Skeletal muscle satellite cell (primary cell): ENCODE results near the gene NSUN7.

Experiments used
- H3K27me3 ChIP-seq: 2 replicates; pipeline ENCODE4 v1.7.0; 2013; ENCODE audit warnings: low read length; ENCODE audit not compliant: control insufficient read depth, insufficient read depth
- H3K36me3 ChIP-seq: 2 replicates; pipeline ENCODE4 v1.7.0; 2013; ENCODE audit warnings: mild to moderate bottlenecking, control low read depth, low read length; ENCODE audit not compliant: insufficient read depth
- H3K4me1 ChIP-seq: 2 replicates; pipeline ENCODE4 v1.7.0; 2013; ENCODE audit warnings: low read length; ENCODE audit not compliant: control insufficient read depth, insufficient read depth
- H3K4me2 ChIP-seq: 2 replicates; pipeline ENCODE4 v1.7.0; 2013; ENCODE audit warnings: mild to moderate bottlenecking, low read length
- H3K4me3 ChIP-seq: 2 replicates; pipeline ENCODE4 v1.7.0; 2013; ENCODE audit warnings: low read length
- H3K9ac ChIP-seq: 2 replicates; pipeline ENCODE4 v1.7.0; 2013; ENCODE audit warnings: mild to moderate bottlenecking, low read depth, low read length, moderate library complexity
- H3K9me3 ChIP-seq: replicated peaks from 2 replicates; pipeline ENCODE4 v1.7.0; 2013; ENCODE audit warnings: mild to moderate bottlenecking, control low read depth, low read length

The NSUN7 gene

GRCh38 chr4:40825014-40825838 lies 75.5 kb downstream of the NSUN7 start:
- Histone ChIP-seq H3K9ac (no peak overlapping the region), H3K27me3 (no peaks in the 10 kb centered on the region), H3K9me3 (no peaks in the 10 kb centered on the region), H3K4me2 (no peak overlapping the region), H3K4me3 (no peak overlapping the region), H3K4me1 (no peaks in the 10 kb centered on the region), H3K36me3 (peaks cover 89% of the 10 kb centered on the region)

- peaks cover 82% of the 10 kb centered on the region for H3K36me3 ChIP-seq
Observed at GRCh38 chr4:40826821-40827220, 77.1 kb downstream of the NSUN7 start.

GRCh38 chr4:40827758-40828157 lies 78.0 kb downstream of the NSUN7 start:
- H3K4me1 ChIP-seq, result no peaks in the 10 kb centered on the region
- H3K9me3 ChIP-seq, result no peaks in the 10 kb centered on the region
- H3K36me3 ChIP-seq, result peaks cover 78% of the 10 kb centered on the region
- no peak overlapping the region for H3K9ac ChIP-seq
- H3K4me2 ChIP-seq, result no peak overlapping the region
- no peaks in the 10 kb centered on the region for H3K27me3 ChIP-seq
- no peak overlapping the region for H3K4me3 ChIP-seq

More at GRCh38 chr4:40826821-40827220, 77.1 kb downstream of the NSUN7 start:
- Histone ChIP-seq H3K4me1 (no peaks in the 10 kb centered on the region), H3K27me3 (no peaks in the 10 kb centered on the region), H3K9ac (no peak overlapping the region), H3K9me3 (no peaks in the 10 kb centered on the region), H3K4me3 (no peak overlapping the region), H3K4me2 (no peak overlapping the region)

GRCh38 chr4:40828661-40829060 lies 78.9 kb downstream of the NSUN7 start:
- Histone ChIP-seq H3K36me3 (peaks cover 69% of the 10 kb centered on the region), H3K27me3 (no peaks in the 10 kb centered on the region)

GRCh38 chr4:40829586-40829985 lies 79.8 kb downstream of the NSUN7 start:
- no peaks in the 10 kb centered on the region for H3K9me3 ChIP-seq
- H3K27me3 ChIP-seq, result no peaks in the 10 kb centered on the region
- H3K4me2 ChIP-seq, result no peak overlapping the region
- H3K36me3 ChIP-seq, result peaks cover 67% of the 10 kb centered on the region
- no peak overlapping the region for H3K9ac ChIP-seq
- H3K4me3 ChIP-seq, result no peak overlapping the region
- no peaks in the 10 kb centered on the region for H3K4me1 ChIP-seq

More at GRCh38 chr4:40828661-40829060, 78.9 kb downstream of the NSUN7 start:
- Histone ChIP-seq H3K4me1 (no peaks in the 10 kb centered on the region), H3K9ac (no peak overlapping the region), H3K9me3 (no peaks in the 10 kb centered on the region), H3K4me2 (no peak overlapping the region), H3K4me3 (no peak overlapping the region)

GRCh38 chr4:40831146-40831907 lies 81.6 kb downstream of the NSUN7 start:
- H3K36me3 ChIP-seq, result peaks cover 65% of the 10 kb centered on the region
- no peak overlapping the region for H3K4me3 ChIP-seq
- no peak overlapping the region for H3K9ac ChIP-seq
- H3K9me3 ChIP-seq, result no peaks in the 10 kb centered on the region
- no peak overlapping the region for H3K4me2 ChIP-seq
- no peaks in the 10 kb centered on the region for H3K4me1 ChIP-seq
- no peaks in the 10 kb centered on the region for H3K27me3 ChIP-seq

- H3K27me3 ChIP-seq, result no peaks in the 10 kb centered on the region
- H3K4me3 ChIP-seq, result no peak overlapping the region
- no peak overlapping the region for H3K9ac ChIP-seq
- H3K36me3 ChIP-seq, result peaks cover 63% of the 10 kb centered on the region
- H3K4me1 ChIP-seq, result no peaks in the 10 kb centered on the region
- H3K4me2 ChIP-seq, result no peak overlapping the region
- H3K9me3 ChIP-seq, result no peaks in the 10 kb centered on the region
Observed at GRCh38 chr4:40832175-40832574, 82.4 kb downstream of the NSUN7 start.

- Histone ChIP-seq H3K4me2 (no peak overlapping the region), H3K36me3 (peaks cover 61% of the 10 kb centered on the region), H3K9me3 (no peaks in the 10 kb centered on the region)
Observed at GRCh38 chr4:40833212-40833611, 83.5 kb downstream of the NSUN7 start.

GRCh38 chr4:40837094-40837870 lies 87.5 kb downstream of the NSUN7 start:
- H3K27me3 ChIP-seq, result no peaks in the 10 kb centered on the region
- H3K4me1 ChIP-seq, result peaks cover 4% of the 10 kb centered on the region
- no peak overlapping the region for H3K4me2 ChIP-seq
- H3K9ac ChIP-seq, result no peak overlapping the region
- H3K9me3 ChIP-seq, result no peaks in the 10 kb centered on the region
- H3K36me3 ChIP-seq, result peaks cover 42% of the 10 kb centered on the region
- H3K4me3 ChIP-seq, result no peak overlapping the region

More at GRCh38 chr4:40833212-40833611, 83.5 kb downstream of the NSUN7 start:
- no peaks in the 10 kb centered on the region for H3K27me3 ChIP-seq
- H3K4me1 ChIP-seq, result no peaks in the 10 kb centered on the region
- H3K9ac ChIP-seq, result no peak overlapping the region
- H3K4me3 ChIP-seq, result no peak overlapping the region

GRCh38 chr4:40838742-40839141 lies 89.0 kb downstream of the NSUN7 start:
- H3K4me1 ChIP-seq, result peaks cover 4% of the 10 kb centered on the region
- no peak overlapping the region for H3K4me3 ChIP-seq
- no peaks in the 10 kb centered on the region for H3K27me3 ChIP-seq
- H3K9ac ChIP-seq, result no peak overlapping the region
- H3K4me2 ChIP-seq, result no peak overlapping the region
- no peaks in the 10 kb centered on the region for H3K9me3 ChIP-seq
- peaks cover 39% of the 10 kb centered on the region for H3K36me3 ChIP-seq
